ENCODE measurements around the gene JPT2. TPM values are rescaled to one million over a fixed set of nuclear protein-coding genes. Genes with fewer than 3 reads are reported as not detected.
"Not testable (repeated sequence)": the region's sequence is repeated elsewhere in the genome, so short reads cannot be mapped to it uniquely, and the experiment has no call there.

The JPT2 gene
- total RNA-seq, 1 donor from 2014 or later, result 53.1 TPM

DNA sequence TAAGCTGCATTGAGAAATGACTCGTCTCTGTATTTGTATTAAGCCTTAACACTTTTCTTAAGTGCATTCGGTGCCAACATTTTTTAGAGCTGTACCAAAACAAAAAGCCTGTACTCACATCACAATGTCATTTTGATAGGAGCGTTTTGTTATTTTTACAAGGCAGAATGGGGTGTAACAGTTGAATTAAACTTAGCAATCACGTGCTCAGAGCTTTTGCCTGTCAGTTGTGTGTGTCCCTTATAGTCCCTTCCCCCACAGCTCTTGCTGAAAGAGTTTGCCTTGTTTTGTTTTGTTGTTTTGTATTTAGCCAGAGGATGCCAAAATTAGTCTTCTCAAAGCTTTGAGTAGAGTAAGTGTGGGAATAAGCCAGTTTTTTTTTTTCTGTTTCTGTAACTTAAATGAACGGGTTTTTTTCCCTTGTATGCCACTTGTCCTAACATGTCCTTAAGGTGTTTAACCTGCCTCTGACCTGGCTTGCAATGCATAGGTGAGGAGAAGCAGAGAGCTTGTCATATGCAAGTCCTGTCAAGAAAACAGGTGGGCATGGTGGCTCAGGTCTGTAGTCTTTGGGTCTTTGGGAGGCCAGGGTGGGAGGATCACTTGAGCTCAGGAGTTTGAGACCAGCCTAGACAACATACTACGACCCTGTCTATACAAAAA, 23.3 kb downstream of the JPT2 start:
- Histone ChIP-seq H3K4me3 (no peak overlapping the region), H3K9me3 (no peaks in the 10 kb centered on the region), H3K4me1 (peaks cover 6% of the 10 kb centered on the region), H3K27me3 (ENCODE audit: low read depth) (no peaks in the 10 kb centered on the region), H3K27ac (no peak overlapping the region), H3K36me3 (peaks cover 63% of the 10 kb centered on the region)
- TF ChIP-seq, protein P1, sequence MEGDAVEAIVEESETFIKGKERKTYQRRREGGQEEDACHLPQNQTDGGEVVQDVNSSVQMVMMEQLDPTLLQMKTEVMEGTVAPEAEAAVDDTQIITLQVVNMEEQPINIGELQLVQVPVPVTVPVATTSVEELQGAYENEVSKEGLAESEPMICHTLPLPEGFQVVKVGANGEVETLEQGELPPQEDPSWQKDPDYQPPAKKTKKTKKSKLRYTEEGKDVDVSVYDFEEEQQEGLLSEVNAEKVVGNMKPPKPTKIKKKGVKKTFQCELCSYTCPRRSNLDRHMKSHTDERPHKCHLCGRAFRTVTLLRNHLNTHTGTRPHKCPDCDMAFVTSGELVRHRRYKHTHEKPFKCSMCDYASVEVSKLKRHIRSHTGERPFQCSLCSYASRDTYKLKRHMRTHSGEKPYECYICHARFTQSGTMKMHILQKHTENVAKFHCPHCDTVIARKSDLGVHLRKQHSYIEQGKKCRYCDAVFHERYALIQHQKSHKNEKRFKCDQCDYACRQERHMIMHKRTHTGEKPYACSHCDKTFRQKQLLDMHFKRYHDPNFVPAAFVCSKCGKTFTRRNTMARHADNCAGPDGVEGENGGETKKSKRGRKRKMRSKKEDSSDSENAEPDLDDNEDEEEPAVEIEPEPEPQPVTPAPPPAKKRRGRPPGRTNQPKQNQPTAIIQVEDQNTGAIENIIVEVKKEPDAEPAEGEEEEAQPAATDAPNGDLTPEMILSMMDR (IDR thresholded peaks at IDR 0.05), result no peak
- intact Hi-C loops (cut with DNase I), result no loop called here
- ATAC-seq, result no peak
- no peak for DNase-seq

DNA sequence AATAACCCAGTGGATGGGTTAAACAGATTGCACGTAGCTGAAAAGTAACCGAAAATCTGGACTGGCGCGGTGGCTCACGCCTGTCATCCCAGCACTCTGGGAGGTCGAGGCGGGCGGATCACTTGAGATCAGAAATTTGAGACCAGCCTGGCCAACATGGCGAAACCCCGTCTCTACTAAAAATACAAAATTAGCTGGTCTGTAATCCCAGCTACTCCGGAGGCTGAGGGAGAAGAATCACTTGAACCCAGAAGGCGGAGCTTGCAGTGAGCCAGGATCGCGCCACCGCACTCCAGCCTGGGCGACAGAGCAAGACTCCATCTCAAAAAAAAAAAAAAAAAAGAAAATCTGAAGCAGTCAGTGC, 27.2 kb downstream of the JPT2 start:
- intact Hi-C loops (cut with DNase I); H3K9me3 ChIP-seq; DNase-seq; H3K27me3 ChIP-seq (ENCODE audit: low read depth): not testable (repeated sequence)
- Histone ChIP-seq H3K4me1 (peaks cover 27% of the 10 kb centered on the region), H3K4me3 (peak overlapping the region; percentile 99), H3K36me3 (peaks cover 31% of the 10 kb centered on the region), H3K27ac (peak overlapping the region; percentile 97)
- ATAC-seq, result peak; percentile 51 to 62

DNA sequence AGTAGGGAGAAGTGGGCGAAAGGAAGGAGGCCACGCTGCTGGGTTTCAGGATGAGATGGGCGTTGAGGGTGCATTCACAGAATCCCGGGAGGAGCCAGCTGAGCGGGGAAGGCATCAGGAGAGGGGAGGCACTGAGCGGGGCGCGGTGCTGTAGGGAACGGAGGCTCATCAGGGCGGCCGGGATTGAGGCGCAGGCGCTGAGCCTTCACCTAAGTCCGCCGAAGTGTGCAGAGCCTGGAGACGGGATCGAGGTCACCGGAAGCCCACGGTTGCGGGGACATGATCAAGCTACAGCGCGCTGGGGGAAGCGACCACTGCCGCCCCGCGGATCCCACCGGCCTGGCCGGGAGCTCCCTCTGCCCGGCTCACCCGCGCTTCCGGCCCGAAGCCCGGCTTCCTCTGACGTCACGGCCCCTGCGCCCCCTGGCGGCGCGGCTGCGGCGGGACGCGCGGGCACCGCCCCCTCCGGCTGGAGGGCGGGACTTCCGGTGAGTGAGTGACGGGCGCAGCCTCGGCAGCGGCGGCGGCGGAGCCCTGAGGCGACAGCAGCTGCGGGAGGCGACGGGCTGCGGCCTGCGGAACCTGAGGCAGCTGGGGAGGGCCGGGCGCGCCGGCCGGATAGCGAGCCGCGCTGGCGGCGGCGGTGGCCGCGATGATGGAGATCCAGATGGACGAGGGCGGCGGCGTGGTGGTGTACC, 27.8 kb downstream of the JPT2 start, which contains the start of gene MAPK8IP3:
TSS of gene MAPK8IP3 (plus strand) at position 508 of the 698 bp plus-strand sequence. CDS start at position 653, 145 bp downstream.
- intact Hi-C loops (cut with DNase I), result no loop called here
- Histone ChIP-seq H3K36me3 (peaks cover 26% of the 10 kb centered on the region), H3K27me3 (ENCODE audit: low read depth) (no peaks in the 10 kb centered on the region), H3K27ac (peak within 1 kb of the TSS; percentile 97), H3K9me3 (no peaks in the 10 kb centered on the region), H3K4me1 (peaks cover 27% of the 10 kb centered on the region), H3K4me3 (peak within 1 kb of the TSS; percentile 99)
- ATAC-seq (peak; percentile 97 to 98), DNase-seq (peak; percentile 92)
- TF ChIP-seq, protein P1 (IDR thresholded peaks at IDR 0.05), result peak; percentile 98

DNA sequence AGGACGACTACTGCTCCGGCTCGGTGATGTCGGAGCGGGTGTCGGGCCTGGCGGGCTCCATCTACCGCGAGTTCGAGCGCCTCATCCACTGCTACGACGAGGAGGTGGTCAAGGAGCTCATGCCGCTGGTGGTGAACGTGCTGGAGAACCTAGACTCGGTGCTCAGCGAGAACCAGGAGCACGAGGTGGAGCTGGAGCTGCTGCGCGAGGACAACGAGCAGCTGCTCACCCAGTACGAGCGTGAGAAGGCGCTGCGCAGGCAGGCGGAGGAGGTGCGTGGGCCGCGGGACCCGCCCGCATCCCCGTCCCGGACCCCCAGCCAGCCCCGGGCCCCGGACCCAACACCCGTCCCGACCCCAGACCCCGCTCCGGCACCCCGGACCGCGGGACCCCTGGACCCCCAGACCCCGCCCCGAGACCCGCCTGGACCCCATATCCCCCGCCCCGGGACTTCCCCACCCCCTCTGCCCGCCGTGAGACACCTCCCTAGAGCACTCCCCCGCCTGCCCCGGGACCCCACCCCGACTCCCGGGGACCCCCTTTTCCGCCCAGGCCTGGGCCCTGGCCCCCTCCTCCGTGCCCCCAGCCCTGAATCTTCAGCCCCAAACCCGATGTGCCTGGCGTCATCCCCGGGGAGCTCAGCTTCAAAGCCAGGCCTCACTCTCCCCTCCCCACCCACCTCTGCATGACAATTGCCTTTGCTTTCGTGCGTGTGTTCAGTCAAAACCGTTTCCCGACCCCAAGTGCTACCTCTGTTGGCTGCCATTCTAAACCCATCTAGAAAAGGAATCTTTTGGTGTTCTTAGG, 28.5 kb downstream of the JPT2 start:
- intact Hi-C loops (cut with DNase I), result no loop called here
- no peaks in the 10 kb centered on the region for H3K27me3 ChIP-seq (ENCODE audit: low read depth)
- H3K4me1 ChIP-seq, result peaks cover 27% of the 10 kb centered on the region
- peaks cover 19% of the 10 kb centered on the region for H3K36me3 ChIP-seq
- H3K9me3 ChIP-seq, result no peaks in the 10 kb centered on the region
- peak overlapping the region; percentile 99 for H3K4me3 ChIP-seq
- TF ChIP-seq, protein P1 (IDR thresholded peaks at IDR 0.05), result no peak
- ATAC-seq (peak; percentile 28 to 55), DNase-seq (no peak)
- peak overlapping the region; percentile 97 for H3K27ac ChIP-seq

DNA sequence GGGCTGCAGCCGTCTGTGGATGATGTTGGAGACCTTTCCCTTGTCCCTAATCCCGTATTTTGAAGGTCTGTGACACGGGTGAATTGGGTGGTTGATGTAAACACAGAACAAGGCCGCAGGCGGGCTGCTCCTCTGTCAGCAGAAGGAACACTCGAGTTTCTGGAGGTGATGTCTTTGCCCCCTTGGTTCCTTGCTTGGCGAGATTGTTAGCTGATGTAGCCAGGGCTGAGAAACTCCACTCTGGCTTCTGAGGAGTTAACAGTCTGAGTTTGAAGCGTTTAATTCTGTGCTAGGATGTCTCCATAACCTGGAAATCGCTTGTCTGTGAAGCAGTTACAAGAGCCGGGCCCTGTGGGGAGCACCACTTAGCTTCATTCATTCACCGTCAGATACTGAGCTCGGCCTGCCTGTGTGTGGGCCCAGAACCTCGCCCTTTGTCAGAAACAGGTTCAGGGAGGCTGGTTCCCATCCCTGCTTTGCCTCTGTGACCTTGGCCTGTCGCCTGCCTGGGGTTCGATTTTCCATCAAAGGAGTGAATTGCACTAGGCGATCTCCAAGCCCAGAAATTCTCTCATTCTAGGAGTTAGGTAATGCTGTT, 29.2 kb downstream of the JPT2 start:
- Histone ChIP-seq H3K36me3 (peaks cover 12% of the 10 kb centered on the region), H3K4me1 (peaks cover 27% of the 10 kb centered on the region), H3K27ac (peak overlapping the region; percentile 97), H3K9me3 (no peaks in the 10 kb centered on the region), H3K27me3 (ENCODE audit: low read depth) (no peaks in the 10 kb centered on the region), H3K4me3 (peak overlapping the region; percentile 99)
- ATAC-seq (no peak), DNase-seq (no peak)
- intact Hi-C loops (cut with DNase I), result no loop called here
- TF ChIP-seq, protein P1 (IDR thresholded peaks at IDR 0.05), result no peak

Measured in lower lobe of right lung (tissue), 2 donors.